Activated CD4-positive, CD25-positive, alpha-beta regulatory T cell treated with anti-CD3 and anti-CD28 coated beads, Interleukin-2, amount 50 U/mL, for 24 hours (primary cell): Measurements from ENCODE around the gene ELMOD2.

Source experiments
- ATAC-seq, 2 donors: fragments of 150-1000 bp; cut with Tn5 transposase; one replicate each; pipeline ENCODE4 v1.10.0; 2021; ENCODE audit warnings: mild to moderate bottlenecking in 1 of 2, moderate library complexity in 1 of 2

ELMOD2 gene

DNA sequence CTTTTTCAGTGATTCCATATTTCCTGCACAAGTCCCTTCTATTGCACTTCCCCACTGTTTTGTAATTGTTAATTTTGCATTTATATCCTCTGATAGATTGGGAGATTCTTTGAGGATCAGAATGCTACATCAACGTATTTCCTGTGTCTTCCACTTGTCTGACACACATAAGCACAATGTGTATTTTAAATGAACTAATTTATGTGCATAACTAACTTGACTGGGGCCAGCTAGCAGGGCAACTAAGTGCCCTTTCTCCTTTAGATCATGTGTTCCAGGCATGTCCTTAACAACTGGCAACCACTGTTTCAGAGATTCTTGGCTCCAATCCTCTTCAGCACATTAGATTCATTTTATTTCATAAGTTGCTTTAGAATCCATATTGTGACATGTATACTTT is 60.5 kb downstream of the ELMOD2 start:
- ATAC-seq = no peak

DNA sequence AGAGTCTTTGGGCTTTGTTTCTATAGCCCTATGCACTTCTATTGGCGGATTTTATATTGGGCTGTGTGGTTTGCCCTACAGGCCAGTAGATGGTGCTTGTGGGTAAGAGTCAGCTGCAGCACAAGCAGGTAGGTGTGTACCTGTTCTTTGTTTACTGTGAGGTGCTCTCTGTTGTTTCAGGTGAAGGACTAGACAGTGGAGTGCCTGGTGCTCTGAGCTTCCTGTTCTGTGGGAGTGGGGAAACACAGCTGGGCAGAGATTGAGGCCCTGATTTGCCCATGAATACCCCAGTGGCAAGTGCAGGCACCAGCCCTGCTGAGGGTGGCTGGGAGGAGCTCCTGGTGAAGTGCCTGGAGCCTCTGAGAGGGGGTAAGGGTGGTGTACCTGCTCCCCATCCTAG is 71.1 kb downstream of the ELMOD2 start:
- ATAC-seq = no peak

DNA sequence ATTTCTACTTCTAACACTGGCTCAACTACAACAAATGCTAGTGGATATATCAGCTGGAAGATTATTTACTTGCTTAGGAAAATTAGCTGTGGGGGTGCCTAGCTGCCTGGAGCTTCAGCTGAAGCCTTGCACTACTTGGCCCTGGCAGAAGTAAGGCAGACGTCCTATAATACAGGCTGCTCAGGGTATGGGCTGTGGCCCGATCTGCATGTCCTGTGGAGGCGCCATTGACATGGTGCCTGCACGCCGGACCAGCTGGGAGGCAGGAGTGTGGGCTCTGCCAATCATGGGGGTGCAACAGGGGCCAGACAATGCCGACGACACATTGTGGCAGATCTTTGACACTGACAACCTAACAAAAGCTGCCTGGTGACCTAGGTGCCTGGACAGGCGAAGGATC is 76.4 kb downstream of the ELMOD2 start:
- no peak for ATAC-seq

DNA sequence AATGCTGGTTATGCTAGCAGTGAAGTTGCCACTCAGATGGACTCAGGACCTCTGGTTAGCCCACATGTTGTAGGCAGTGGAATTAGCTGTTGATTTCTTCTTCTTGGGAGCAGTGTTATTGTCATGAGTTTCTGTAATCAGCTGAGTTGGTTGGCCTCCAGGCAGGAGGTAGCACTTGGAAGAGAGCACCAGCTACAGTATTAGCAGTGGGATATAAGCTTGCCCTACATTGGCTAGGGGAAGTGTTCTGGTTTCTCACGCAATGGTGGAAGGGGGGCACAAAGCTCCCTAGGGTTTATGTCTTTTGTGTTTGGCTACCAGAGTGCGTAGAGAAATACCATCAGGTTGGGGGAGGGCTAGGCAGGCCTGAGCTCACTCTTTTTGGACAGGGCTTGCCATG is 78.7 kb downstream of the ELMOD2 start:
- no peak for ATAC-seq

DNA sequence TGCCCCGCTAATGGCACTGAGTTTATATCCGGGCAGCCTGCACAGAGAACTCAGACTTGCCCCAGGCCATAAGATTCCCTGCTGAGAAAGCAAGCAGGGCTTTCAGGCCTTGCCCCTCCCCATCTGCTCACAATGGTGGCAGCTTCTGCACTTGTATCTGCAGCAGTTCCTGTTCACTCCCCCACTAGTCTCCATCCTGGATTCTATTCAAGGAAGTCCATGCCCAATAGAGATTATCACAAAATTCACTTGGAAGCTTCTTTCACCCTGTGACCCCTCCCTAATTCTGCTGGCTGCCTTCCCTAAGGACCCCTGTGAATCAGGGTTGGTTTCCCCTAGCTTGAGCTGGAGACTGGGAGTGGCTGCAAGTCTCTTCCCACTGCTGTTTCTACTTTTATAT is 79.3 kb downstream of the ELMOD2 start:
- no peak for ATAC-seq
